Transverse colon (tissue), 4 donors: ENCODE results near the gene RNU1-2. TPM values are rescaled to one million over a fixed set of nuclear protein-coding genes. Genes with fewer than 3 reads are reported as not detected.
"Not testable (repeated sequence)": the region's sequence is repeated elsewhere in the genome, so short reads cannot be mapped to it uniquely, and the experiment has no call there.

ENCODE experiments used
- DNase-seq: peaks from one replicate; pipeline ENCODE4 v3.0.0-alpha.2; 2019
- H3K27ac ChIP-seq, 4 donors: fragments of 200-600 bp; sonication (generic); 2 replicates each; pipeline ENCODE4 v1.5.1; 2016 to 2018; ENCODE audit warnings: inconsistent platforms in 4 of 4
- H3K27me3 ChIP-seq: fragments of 200-600 bp; sonication (generic); 2 replicates; pipeline ENCODE4 v1.5.1; 2017; ENCODE audit warnings: inconsistent platforms
- H3K36me3 ChIP-seq, 4 donors: fragments of 200-600 bp; sonication (generic); 2 replicates each; pipeline ENCODE4 v1.5.1; 2017 to 2019; ENCODE audit warnings: inconsistent platforms in 4 of 4
- H3K4me1 ChIP-seq, 4 donors: fragments of 200-600 bp; sonication (generic); 2 replicates each; pipeline ENCODE4 v1.5.1; 2017 to 2020; ENCODE audit warnings: inconsistent platforms in 4 of 4
- H3K4me3 ChIP-seq, 4 donors: fragments of 200-600 bp; sonication (generic); 1 replicate in 1 of 4; 2 replicates in 3 of 4; pipeline versions ENCODE4 v1.5.1 to v1.6.1; 2017 to 2019; ENCODE audit warnings: inconsistent platforms in 4 of 4
- H3K9me3 ChIP-seq, 2 donors: fragments of 200-600 bp; sonication (generic); 2 replicates each; pipeline ENCODE4 v1.5.1; 2017 to 2019; ENCODE audit warnings: inconsistent platforms in 2 of 2
- EP300 ChIP-seq: sonication (generic); formaldehyde crosslinking; IDR thresholded peaks from one replicate; pipeline ENCODE4 v1.6.1; 2017; ENCODE audit warnings: antibody characterized with exemption, low read depth
- POLR2A ChIP-seq: fragments of 450-650 bp; IDR thresholded peaks from one replicate; pipeline ENCODE4 v1.6.1; 2016; ENCODE audit warnings: antibody characterized with exemption, mild to moderate bottlenecking, moderate library complexity
- POLR2AphosphoS5 ChIP-seq, 3 donors: sonication (generic); formaldehyde crosslinking; IDR thresholded peaks; one replicate each; pipeline ENCODE4 v1.6.1; 2016; ENCODE audit warnings: antibody characterized with exemption in 3 of 3
- WGBS, 2 donors: methylation state at CpG; one replicate each; pipeline ENCODE4 v1.1.5; 2018; ENCODE audit warnings: low coverage in 1 of 2; 5-methylcytosine and 5-hydroxymethylcytosine counted together
- in situ Hi-C, 4 donors: fragments of 200-750 bp; cut with MboI; loops; one replicate each; pipeline versions ENCODE4 v1.15.0 to v1.15.1; 2017; ENCODE audit warnings: low sequenced_read_pairs in 3 of 4, low pct_ligation_motif_present in 1 of 4, low pct_unique_long_range_greater_than_20kb in 1 of 4
- intact Hi-C: fragments of 100-400 bp; cut with DNase I; formaldehyde crosslinking; loops from one replicate; pipeline ENCODE4 v1.15.1; 2023; ENCODE audit warnings: low total_unique reads
- total RNA-seq, 4 donors: library from RNA; depleted of rRNA; stranded (reverse); fragments of >200 nt; gene quantifications; one replicate each; pipeline ENCODE4 v1.1.0, GENCODE V29; 2016
- TF ChIP-seq, protein P1 (sequence below), 5 experiments: fragments of 200-600 bp in 3 of 5; fragments of 450-650 bp in 2 of 5; sonication (generic) in 3 of 5; IDR thresholded peaks; 1 replicate in 2 of 5; 2 replicates in 3 of 5; pipeline ENCODE4 v1.5.1; 2016 to 2017; ENCODE audit warnings: antibody characterized with exemption in 5 of 5, inconsistent platforms in 3 of 5, mild to moderate bottlenecking in 2 of 5, moderate library complexity in 1 of 5

The RNU1-2 gene
- total RNA-seq, 4 donors from 2014 or later, result under 0.01 TPM; not detected in 1

DNA sequence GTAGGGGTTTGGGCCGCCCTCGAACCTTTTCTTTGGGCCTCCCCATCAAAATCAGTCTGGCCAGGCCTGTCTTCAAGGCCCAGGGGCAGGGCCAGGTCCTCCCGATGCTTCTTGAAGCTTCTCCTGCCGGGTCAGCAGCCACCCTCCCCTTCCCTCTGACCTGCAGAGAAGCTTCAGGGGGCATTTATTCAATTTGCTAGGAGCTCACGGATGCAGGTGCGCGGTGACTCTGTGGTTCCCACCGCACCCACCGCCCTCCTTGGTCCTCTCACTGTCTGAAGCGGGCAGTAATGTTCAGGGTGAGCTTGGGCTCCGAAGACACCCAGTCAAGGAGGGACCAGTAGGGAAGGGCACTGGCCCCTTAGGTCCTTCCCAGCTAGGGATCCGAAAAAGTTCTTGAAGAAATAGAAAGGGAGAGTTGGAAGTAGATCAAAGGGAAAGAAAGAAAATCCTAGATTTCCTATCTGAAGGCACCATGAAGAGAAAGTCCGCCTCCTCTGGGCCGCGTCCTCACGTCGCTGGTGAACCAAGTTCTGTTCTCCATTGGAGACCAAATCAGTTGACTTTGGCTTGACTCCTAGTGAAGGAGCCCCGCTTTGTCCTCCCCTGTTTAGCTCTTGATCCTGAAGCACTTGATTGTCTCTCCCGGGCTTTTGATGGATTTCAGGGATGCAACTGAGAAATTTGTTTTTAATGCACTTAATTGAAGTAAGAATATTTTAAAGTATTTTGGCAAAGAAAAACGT is 8.7 kb upstream of the RNU1-2 start:
- DNase-seq, result no peak
- Histone ChIP-seq H3K27me3 (peaks cover 4% of the 10 kb centered on the region), H3K4me3 (no peak overlapping the region), H3K36me3 (no peaks in the 10 kb centered on the region), H3K4me1 (peaks cover 0 to 16% (median 11%) of the 10 kb centered on the region in 4 donors), H3K9me3 (no peaks in the 10 kb centered on the region), H3K27ac (no peak overlapping the region)
- 94% methylated on average over 20 of the region's 20 CpGs for WGBS, 2 donors
- TF ChIP-seq, protein P1, sequence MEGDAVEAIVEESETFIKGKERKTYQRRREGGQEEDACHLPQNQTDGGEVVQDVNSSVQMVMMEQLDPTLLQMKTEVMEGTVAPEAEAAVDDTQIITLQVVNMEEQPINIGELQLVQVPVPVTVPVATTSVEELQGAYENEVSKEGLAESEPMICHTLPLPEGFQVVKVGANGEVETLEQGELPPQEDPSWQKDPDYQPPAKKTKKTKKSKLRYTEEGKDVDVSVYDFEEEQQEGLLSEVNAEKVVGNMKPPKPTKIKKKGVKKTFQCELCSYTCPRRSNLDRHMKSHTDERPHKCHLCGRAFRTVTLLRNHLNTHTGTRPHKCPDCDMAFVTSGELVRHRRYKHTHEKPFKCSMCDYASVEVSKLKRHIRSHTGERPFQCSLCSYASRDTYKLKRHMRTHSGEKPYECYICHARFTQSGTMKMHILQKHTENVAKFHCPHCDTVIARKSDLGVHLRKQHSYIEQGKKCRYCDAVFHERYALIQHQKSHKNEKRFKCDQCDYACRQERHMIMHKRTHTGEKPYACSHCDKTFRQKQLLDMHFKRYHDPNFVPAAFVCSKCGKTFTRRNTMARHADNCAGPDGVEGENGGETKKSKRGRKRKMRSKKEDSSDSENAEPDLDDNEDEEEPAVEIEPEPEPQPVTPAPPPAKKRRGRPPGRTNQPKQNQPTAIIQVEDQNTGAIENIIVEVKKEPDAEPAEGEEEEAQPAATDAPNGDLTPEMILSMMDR (IDR thresholded peaks at IDR 0.05), result no peak
- no peak for TF ChIP-seq EP300
- no peak for TF ChIP-seq POLR2AphosphoS5 (IDR thresholded peaks at IDR 0.05)
- no peak for TF ChIP-seq POLR2A
- in situ Hi-C loops, result no loop called here
- intact Hi-C loops, result no loop called here

DNA sequence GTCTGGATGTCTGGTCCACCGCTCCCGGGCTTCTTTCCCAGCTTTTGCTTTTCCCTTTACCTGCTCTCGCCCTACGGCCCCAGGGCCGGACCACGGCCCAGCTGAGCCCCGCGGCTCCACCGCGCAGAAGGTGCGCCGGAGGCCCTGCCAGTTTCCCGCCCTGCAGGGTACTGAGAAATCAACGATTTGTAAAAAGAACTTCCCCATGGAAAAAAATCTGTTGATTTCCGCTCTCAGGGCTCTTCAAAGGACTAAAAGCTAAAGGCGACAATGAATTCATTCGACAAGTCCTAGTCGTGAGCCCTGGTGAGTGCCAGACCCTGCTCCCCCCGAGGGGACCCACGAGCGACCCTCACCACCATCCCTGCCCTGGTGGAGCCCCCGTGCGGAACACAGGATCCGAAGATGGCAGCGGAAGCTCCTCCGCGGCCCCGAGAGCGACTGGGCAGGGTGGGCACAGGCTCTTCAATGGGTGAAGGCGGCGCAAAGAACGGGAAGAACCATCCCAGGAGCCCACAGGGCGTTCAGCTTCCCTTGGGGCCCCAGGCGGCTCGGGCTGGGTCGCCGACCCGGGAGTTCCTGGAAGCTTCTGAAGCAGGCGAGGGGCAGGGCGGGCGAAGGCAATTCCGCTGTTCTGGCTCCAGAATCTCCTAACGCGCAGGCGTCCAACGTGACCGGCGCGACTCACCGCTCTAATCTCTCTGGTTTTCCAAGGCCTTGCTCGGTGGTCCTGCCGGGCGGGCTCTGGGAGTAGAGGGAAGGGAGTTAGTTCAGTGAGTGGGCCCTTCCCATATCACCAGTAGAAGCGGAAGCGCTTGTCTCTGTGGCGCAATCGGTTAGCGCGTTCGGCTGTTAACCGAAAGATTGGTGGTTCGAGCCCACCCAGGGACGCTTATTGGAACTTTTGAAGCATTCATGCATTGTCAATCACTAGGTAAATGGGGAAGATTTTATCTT is 6.6 kb upstream of the RNU1-2 start:
- Histone ChIP-seq H3K27ac (peak overlapping the region; percentile 89 to 96 (median 92)), H3K36me3 (no peaks in the 10 kb centered on the region), H3K4me3 (peak overlapping the region; percentile 46 to 80 (median 58)), H3K27me3 (no peaks in the 10 kb centered on the region), H3K9me3 (no peaks in the 10 kb centered on the region), H3K4me1 (peaks cover 0 to 16% (median 11%) of the 10 kb centered on the region in 4 donors)
- in situ Hi-C loops (no loop called here), intact Hi-C loops (no loop called here)
- peak; percentile 77 for DNase-seq
- 16 to 17% methylated on average over 19 to 63 of the region's 63 CpGs for WGBS, 2 donors
- TF ChIP-seq, protein P1 (IDR thresholded peaks at IDR 0.05), result peak in 2 of 5 experiments; percentile 9 to 22
- TF ChIP-seq POLR2A (peak; percentile 59), EP300 (no peak), POLR2AphosphoS5 (IDR thresholded peaks at IDR 0.05) (peak; percentile 18 to 71 (median 67))

DNA sequence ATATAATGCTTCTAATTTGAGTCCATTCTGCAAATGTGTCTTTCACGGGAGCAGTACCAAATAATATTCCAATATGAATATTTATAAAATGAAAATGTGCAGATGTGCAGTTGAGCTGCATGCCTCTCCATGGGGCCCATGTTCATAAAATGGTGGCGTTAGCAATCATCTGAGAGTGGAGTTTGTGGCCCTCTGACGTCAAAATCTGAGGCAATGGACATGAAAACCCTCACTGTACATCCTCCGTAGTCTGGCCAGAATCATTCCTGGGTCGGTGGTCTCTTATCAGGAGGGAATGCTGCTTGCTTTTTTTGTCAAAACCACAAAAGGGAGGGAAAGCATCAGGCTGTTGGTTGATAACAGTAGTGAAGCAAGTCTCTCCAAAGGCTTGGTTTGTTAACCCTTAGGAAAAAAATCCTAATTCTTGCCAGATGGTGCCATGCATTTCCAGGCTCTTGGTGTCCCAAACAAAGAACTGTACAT is 5.2 kb upstream of the RNU1-2 start:
- H3K27ac ChIP-seq, H3K9me3 ChIP-seq, DNase-seq, H3K36me3 ChIP-seq, intact Hi-C loops, H3K4me3 ChIP-seq, in situ Hi-C loops, H3K27me3 ChIP-seq: not testable (repeated sequence)
- H3K4me1 ChIP-seq, result peaks cover 0 to 19% (median 11%) of the 10 kb centered on the region in 4 donors
- 79 to 83% methylated on average over 5 of the region's 5 CpGs for WGBS, 2 donors

DNA sequence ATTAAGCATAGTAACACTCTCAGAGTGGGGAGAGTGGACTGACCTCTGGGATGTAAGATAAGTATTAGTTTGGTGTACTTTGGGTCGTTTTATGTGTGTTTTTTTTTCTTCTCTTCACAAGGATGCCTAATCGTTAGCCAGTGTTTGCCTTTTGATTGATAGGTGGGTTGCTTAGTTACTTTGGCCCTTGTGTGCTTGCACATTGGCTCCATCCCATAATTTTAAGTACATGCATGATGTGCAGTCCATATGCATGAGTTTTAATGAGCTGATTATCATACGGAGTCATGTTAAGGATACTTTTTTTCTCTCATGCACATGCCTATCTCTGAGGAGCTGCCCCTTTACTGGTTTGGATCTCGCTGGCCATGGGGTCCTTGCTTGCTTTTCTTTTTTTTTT is 4.7 kb upstream of the RNU1-2 start:
- H3K36me3 ChIP-seq, H3K27me3 ChIP-seq, H3K9me3 ChIP-seq, DNase-seq, H3K4me3 ChIP-seq, H3K27ac ChIP-seq, in situ Hi-C loops, intact Hi-C loops: not testable (repeated sequence)
- H3K4me1 ChIP-seq, result peaks cover 0 to 19% (median 11%) of the 10 kb centered on the region in 4 donors
- WGBS, 2 donors, result 61 to 62% methylated on average over 4 of the region's 4 CpGs

DNA sequence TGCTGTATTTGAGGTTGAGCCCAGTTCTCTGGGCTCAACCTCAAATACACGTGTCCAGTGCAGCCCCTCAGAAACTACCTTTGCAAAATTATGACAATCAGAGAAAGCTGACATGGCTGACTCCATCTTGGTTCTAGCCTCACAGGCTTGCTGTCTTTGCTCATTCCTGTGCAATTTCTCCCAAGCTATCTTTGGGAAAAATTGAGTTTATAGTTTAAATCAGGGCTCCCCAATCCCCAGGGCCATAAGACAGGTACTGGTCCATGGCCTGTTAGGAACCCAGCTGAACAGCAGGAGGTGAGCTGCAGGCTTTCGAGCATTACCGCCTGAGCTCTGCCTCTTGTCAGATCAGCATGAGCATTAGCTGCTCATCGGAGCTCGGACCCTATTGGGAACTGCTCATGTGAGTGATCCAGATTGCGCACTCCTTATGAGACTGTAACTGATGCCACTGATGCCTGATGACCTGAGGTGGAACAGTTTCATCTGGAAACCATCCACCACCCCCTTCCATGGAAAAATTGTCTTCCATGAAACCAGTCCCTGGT is 2.7 kb upstream of the RNU1-2 start:
- DNase-seq, H3K4me3 ChIP-seq, H3K27me3 ChIP-seq, H3K27ac ChIP-seq, in situ Hi-C loops, H3K36me3 ChIP-seq, H3K9me3 ChIP-seq, intact Hi-C loops: not testable (repeated sequence)
- 50 to 78% methylated on average over 1 to 6 of the region's 6 CpGs for WGBS, 2 donors
- H3K4me1 ChIP-seq, result peaks cover 0 to 26% (median 17%) of the 10 kb centered on the region in 4 donors

DNA sequence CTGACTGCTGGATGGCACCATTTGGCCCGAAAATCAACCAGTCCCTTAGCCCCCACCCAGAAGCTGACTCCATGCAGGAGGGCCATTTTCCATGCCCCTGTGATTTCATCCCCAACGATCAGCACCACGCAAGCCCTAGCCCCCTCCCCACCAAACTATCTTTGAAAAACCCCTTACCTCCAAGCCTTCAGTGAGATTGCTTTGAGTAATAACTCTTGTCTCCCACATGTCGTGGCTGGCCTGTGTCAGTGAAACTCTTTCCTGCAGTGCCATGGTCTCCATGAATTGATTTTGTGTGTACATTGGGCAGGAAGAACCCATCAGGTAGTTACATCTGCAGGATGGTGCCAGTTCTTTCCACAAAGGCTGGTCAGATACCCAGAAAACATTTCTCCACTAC is 2.0 kb upstream of the RNU1-2 start:
- H3K27me3 ChIP-seq, intact Hi-C loops, DNase-seq, in situ Hi-C loops, H3K36me3 ChIP-seq, H3K4me3 ChIP-seq, H3K27ac ChIP-seq, H3K9me3 ChIP-seq: not testable (repeated sequence)
- WGBS, 2 donors, result 76 to 88% methylated on average over 4 of the region's 4 CpGs
- H3K4me1 ChIP-seq, result peaks cover 0 to 20% (median 14%) of the 10 kb centered on the region in 4 donors

DNA sequence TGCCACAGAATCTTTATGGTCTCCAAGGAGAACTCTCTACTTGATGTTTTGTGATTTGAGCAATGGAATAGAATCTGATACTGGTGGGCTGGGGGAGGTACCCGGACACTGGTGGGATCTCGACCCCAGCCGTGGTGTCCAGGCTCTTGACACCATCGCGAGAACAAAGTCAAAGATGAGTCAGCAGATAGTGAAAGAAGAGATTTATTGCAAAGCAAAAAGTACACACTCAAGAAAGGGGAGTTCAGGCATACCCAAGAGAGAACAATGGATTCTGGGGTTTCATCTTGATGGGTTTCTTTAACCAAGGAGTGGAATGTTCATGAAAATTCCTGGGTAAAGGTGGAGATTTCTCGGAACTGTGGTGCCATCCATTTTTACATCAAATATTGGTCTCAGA is 1.4 kb upstream of the RNU1-2 start:
- H3K4me3 ChIP-seq, H3K27me3 ChIP-seq, intact Hi-C loops, H3K27ac ChIP-seq, H3K36me3 ChIP-seq, in situ Hi-C loops, DNase-seq, H3K9me3 ChIP-seq: not testable (repeated sequence)
- WGBS, 2 donors, result 79 to 80% methylated on average over 6 of the region's 6 CpGs
- peaks cover 0 to 17% (median 12%) of the 10 kb centered on the region in 4 donors for H3K4me1 ChIP-seq
